NB4 (cell line): ENCODE results near the gene CCDC78.
"Not testable (repeated sequence)": the region's sequence is repeated elsewhere in the genome, so short reads cannot be mapped to it uniquely, and the experiment has no call there.

Source experiments
- DNase-seq: peaks from one replicate; pipeline ENCODE4 v3.0.0; 2010; ENCODE audit warnings: low read depth
- H3K4me3 ChIP-seq: one replicate; pipeline ENCODE4 v1.5.1; 2011; ENCODE audit warnings: mild to moderate bottlenecking, low read depth, low read length, moderate library complexity
- CTCF ChIP-seq: IDR thresholded peaks from one replicate; pipeline ENCODE4 v1.5.1; 2012; ENCODE audit warnings: low read depth, low read length
- MAX ChIP-seq: IDR thresholded peaks from 2 replicates; pipeline ENCODE4 v1.6.1; 2011; ENCODE audit warnings: low read depth, low read length
- MYC ChIP-seq: IDR thresholded peaks from 2 replicates; pipeline ENCODE4 v1.6.1; 2011; ENCODE audit warnings: low read depth, low read length
- POLR2A ChIP-seq: IDR thresholded peaks from 2 replicates; pipeline ENCODE4 v1.6.1; 2011; ENCODE audit warnings: mild to moderate bottlenecking; ENCODE audit not compliant: insufficient read length; ENCODE audit errors: extremely low read depth

CCDC78 gene

DNA sequence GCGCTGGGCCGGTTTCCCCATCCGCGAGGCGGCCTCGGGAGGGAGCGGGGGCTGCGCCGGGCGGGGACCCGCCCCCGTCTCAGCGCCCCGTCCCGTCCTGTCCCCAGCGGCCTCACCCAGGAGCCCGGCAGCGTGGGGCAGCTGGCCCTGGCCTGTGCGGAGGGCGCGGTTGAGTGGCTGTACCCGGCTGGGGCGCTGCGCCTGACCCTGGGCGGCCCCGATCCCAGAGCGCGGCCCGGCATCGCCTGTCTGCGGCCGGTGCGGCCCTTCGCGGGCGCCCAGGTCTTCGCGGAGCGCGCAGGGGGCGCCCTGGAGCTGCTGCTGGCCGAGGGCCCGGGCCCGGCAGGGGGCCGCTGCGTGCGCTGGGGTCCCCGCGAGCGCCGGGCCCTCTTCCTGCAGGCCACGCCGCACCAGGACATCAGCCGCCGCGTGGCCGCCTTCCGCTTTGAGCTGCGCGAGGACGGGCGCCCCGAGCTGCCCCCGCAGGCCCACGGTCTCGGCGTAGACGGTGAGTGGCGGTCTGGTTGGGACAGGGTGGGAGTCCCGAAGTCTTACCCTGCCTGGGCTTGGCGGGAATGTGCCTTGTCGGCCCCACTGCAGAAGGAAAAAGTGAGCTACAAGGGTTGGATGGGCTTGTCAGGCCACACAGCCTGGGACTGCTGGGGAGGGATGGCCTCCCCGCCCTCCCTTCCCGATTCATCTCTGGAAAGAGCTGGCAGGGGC lies 10.6 kb downstream of the CCDC78 start:
- peak; percentile 51 for DNase-seq

DNA sequence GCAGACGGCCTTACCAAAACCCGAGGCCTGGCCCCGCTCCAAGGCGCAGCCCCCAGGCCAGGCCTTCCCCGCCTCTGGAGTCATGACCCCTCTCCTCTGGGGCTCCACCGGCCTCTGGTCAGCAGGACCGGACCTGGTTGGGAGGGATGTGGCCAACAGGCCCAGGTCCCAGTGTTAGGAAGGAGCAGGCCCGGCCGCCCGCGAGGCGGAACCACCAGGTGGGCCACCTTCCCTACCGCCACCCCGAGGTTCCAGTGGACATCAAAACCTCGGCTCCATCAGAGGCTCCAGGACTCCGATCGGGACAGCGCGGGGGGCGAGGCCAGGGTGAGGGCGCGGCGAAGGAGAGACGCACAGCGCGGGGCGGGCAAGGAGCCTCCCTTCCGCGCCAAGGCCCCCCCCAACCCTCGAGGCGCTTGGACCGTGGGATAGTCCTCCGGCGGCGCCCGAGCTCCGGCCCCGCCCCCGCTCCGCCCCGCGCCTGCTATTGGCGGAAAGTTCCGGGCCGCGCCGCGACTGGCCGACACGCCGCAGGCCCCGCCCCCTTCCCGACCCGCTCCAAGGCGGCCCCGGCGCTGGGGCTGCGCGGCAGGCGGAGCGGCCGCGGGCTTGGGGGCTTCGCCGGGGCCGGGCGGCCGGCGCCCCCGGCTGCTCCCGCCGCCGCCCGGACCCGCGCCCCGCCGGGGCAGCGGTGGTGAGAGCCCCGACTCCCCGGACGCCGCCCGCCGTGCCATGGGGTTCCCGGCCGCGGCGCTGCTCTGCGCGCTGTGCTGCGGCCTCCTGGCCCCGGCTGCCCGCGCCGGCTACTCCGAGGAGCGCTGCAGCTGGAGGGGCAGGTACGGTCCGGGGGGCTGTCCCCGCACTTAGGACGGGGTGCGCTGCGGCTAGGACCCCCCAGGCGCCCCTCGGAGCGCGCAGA lies 11.4 kb downstream of the CCDC78 start, which contains the start of gene METRN:
METRN (plus strand) TSS at position 561 of the 919 bp plus-strand sequence; CDS start at position 733, 172 bp downstream.
- DNase-seq, result peak; percentile 84
- TF ChIP-seq CTCF (no peak), MAX (no peak), MYC (no peak), POLR2A (no peak)

More for the DNA sequence above, 10.6 kb downstream of the CCDC78 start:
- H3K4me3 ChIP-seq, result no peak overlapping the region
- TF ChIP-seq POLR2A (no peak), MYC (peak; percentile 55; the same call in 1 of the 2 replicates), MAX (peak; percentile 56; the same call in 1 of the 2 replicates), CTCF (no peak)

GRCh38 chr16:714079-714478 lies 12.2 kb downstream of the CCDC78 start:
- no peak for DNase-seq
- TF ChIP-seq CTCF (no peak), MYC (no peak), POLR2A (no peak), MAX (no peak)
- no peak overlapping the region for H3K4me3 ChIP-seq

More for the DNA sequence above, 11.4 kb downstream of the CCDC78 start, which contains the start of gene METRN:
- H3K4me3 ChIP-seq, result no peak within 1 kb of the TSS

GRCh38 chr16:712740-713250 lies 13.4 kb downstream of the CCDC78 start:
- peak; percentile 15 for TF ChIP-seq CTCF
- peak; percentile 56 for DNase-seq
- H3K4me3 ChIP-seq, result not testable (repeated sequence)

- DNase-seq, result peak; percentile 69
- no peak overlapping the region for H3K4me3 ChIP-seq
- peak; percentile 36; the same call in 1 of the 2 replicates for TF ChIP-seq MAX
- no peak for TF ChIP-seq MYC
- TF ChIP-seq CTCF, result peak; percentile 58
- no peak for TF ChIP-seq POLR2A
Measured at GRCh38 chr16:711548-712320, 14.5 kb downstream of the CCDC78 start.
